GM12878 (cell line): ENCODE results near the gene ADAMTS16.

ENCODE experiments used
- ZNF622 ChIP-seq: fragments of 450-650 bp; IDR thresholded peaks from 2 replicates; pipeline ENCODE4 v1.6.1; 2017; ENCODE audit warnings: mild to moderate bottlenecking, inconsistent platforms
- TF ChIP-seq, protein P1 (sequence below), 3 experiments: IDR thresholded peaks in 2 of 3; conservative IDR thresholded peaks in 1 of 3; 2 replicates each; pipeline ENCODE4 v1.5.1; 2011; ENCODE audit warnings: low read depth in 3 of 3, low read length in 3 of 3, mild to moderate bottlenecking in 3 of 3, control low read depth in 2 of 3, moderate library complexity in 2 of 3, inconsistent platforms in 1 of 3, mixed read lengths in 1 of 3; ENCODE audit not compliant: control insufficient read depth in 2 of 3, insufficient read depth in 1 of 3; ENCODE audit errors: extremely low read depth in 1 of 3
- TF ChIP-seq, protein P2 (sequence below): fragments of 450-650 bp; IDR thresholded peaks from 2 replicates; pipeline ENCODE4 v1.6.1; 2016; ENCODE audit warnings: mild to moderate bottlenecking

DNA sequence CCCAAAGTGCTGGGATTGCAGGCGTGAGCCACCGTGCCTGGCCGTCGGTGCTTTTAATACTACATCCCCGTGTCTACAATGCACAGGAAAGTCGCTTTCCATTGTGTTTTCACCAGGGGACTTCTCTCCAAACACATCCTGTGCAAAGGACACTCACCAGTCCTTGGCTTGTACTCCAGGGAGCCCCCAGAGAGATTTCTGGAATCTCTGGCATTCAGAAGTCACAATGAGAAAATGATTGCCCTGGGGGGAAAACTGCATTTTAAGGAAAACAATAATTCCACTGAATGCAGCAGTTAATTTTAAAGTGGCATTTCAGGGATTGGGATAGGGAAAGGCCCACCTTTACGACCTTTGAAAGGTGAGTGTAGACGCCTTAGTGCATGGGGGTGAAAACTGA is 112.0 kb downstream of the ADAMTS16 start:
- no peak for TF ChIP-seq ZNF622
- TF ChIP-seq, protein P1, sequence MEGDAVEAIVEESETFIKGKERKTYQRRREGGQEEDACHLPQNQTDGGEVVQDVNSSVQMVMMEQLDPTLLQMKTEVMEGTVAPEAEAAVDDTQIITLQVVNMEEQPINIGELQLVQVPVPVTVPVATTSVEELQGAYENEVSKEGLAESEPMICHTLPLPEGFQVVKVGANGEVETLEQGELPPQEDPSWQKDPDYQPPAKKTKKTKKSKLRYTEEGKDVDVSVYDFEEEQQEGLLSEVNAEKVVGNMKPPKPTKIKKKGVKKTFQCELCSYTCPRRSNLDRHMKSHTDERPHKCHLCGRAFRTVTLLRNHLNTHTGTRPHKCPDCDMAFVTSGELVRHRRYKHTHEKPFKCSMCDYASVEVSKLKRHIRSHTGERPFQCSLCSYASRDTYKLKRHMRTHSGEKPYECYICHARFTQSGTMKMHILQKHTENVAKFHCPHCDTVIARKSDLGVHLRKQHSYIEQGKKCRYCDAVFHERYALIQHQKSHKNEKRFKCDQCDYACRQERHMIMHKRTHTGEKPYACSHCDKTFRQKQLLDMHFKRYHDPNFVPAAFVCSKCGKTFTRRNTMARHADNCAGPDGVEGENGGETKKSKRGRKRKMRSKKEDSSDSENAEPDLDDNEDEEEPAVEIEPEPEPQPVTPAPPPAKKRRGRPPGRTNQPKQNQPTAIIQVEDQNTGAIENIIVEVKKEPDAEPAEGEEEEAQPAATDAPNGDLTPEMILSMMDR (IDR thresholded peaks at IDR 0.05 in 2 of 3, conservative IDR thresholded peaks at IDR 0.05 in 1 of 3; ENCODE audit: control insufficient read depth in 2 of 3, extremely low read depth in 1 of 3, insufficient read depth in 1 of 3, low read depth in 3 of 3, low read length in 3 of 3): no peak
- TF ChIP-seq, protein P2, sequence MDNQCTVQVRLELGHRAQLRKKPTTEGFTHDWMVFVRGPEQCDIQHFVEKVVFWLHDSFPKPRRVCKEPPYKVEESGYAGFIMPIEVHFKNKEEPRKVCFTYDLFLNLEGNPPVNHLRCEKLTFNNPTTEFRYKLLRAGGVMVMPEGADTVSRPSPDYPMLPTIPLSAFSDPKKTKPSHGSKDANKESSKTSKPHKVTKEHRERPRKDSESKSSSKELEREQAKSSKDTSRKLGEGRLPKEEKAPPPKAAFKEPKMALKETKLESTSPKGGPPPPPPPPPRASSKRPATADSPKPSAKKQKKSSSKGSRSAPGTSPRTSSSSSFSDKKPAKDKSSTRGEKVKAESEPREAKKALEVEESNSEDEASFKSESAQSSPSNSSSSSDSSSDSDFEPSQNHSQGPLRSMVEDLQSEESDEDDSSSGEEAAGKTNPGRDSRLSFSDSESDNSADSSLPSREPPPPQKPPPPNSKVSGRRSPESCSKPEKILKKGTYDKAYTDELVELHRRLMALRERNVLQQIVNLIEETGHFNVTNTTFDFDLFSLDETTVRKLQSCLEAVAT: no peak
